ENCODE data around the gene KLHL29.

KLHL29 gene

GRCh38 chr2:23690421-23691105, 305.6 kb downstream of the KLHL29 start:
- no peak for TF ChIP-seq SIN3A (IDR thresholded peaks at IDR 0.05; ENCODE audit: borderline replicate concordance, insufficient read depth, low read length)
- TF ChIP-seq REST (IDR thresholded peaks at IDR 0.05; ENCODE audit: insufficient read depth in 1 of 2, low read depth in 2 of 2, low read length in 2 of 2) = no peak
- no peak for TF ChIP-seq FOXP2 (optimal IDR thresholded peaks at IDR 0.05; ENCODE audit: borderline replicate concordance, extremely low read depth, extremely low read length, insufficient read depth)
- no peak for TF ChIP-seq POLR2AphosphoS5 (IDR thresholded peaks at IDR 0.05; ENCODE audit: low read depth, low read length)
- TF ChIP-seq TAF1 (IDR thresholded peaks at IDR 0.05; ENCODE audit: borderline replicate concordance, insufficient read depth, low read length) = no peak

- TF ChIP-seq SIN3A (IDR thresholded peaks at IDR 0.05; ENCODE audit: borderline replicate concordance, insufficient read depth, low read length) (no peak), TAF1 (IDR thresholded peaks at IDR 0.05; ENCODE audit: borderline replicate concordance, insufficient read depth, low read length) (no peak), FOXP2 (optimal IDR thresholded peaks at IDR 0.05; ENCODE audit: borderline replicate concordance, extremely low read depth, extremely low read length, insufficient read depth) (no peak), POLR2AphosphoS5 (IDR thresholded peaks at IDR 0.05; ENCODE audit: low read depth, low read length) (no peak), REST (IDR thresholded peaks at IDR 0.05; ENCODE audit: insufficient read depth in 1 of 2, low read depth in 2 of 2, low read length in 2 of 2) (no peak)
Measured at GRCh38 chr2:23691106-23691470, 306.1 kb downstream of the KLHL29 start.

GRCh38 chr2:23691565-23691964, 306.6 kb downstream of the KLHL29 start:
- TF ChIP-seq TAF1 (IDR thresholded peaks at IDR 0.05; ENCODE audit: borderline replicate concordance, insufficient read depth, low read length) = no peak
- TF ChIP-seq POLR2AphosphoS5 (IDR thresholded peaks at IDR 0.05; ENCODE audit: low read depth, low read length) = no peak
- no peak for TF ChIP-seq SIN3A (IDR thresholded peaks at IDR 0.05; ENCODE audit: borderline replicate concordance, insufficient read depth, low read length)
- no peak for TF ChIP-seq FOXP2 (optimal IDR thresholded peaks at IDR 0.05; ENCODE audit: borderline replicate concordance, extremely low read depth, extremely low read length, insufficient read depth)
- no peak for TF ChIP-seq REST (IDR thresholded peaks at IDR 0.05; ENCODE audit: insufficient read depth in 1 of 2, low read depth in 2 of 2, low read length in 2 of 2)

GRCh38 chr2:23692263-23692662, 307.3 kb downstream of the KLHL29 start:
- TF ChIP-seq SIN3A (IDR thresholded peaks at IDR 0.05; ENCODE audit: borderline replicate concordance, insufficient read depth, low read length) (no peak), REST (IDR thresholded peaks at IDR 0.05; ENCODE audit: insufficient read depth in 1 of 2, low read depth in 2 of 2, low read length in 2 of 2) (no peak), FOXP2 (optimal IDR thresholded peaks at IDR 0.05; ENCODE audit: borderline replicate concordance, extremely low read depth, extremely low read length, insufficient read depth) (no peak), POLR2AphosphoS5 (IDR thresholded peaks at IDR 0.05; ENCODE audit: low read depth, low read length) (no peak), TAF1 (IDR thresholded peaks at IDR 0.05; ENCODE audit: borderline replicate concordance, insufficient read depth, low read length) (no peak)
